ENCODE data around the gene SIX6. TPM values are rescaled to one million over a fixed set of nuclear protein-coding genes. Genes with fewer than 3 reads are reported as not detected.

Gene SIX6
- total and polyA plus RNA-seq, 4 donors: not detected

GRCh38 chr14:60510254-60510950, 1.5 kb downstream of the SIX6 start:
- intact Hi-C loops (cut with DNase I): no loop called here
- 3 to 6% methylated on average over 35 of the region's 35 CpGs for WGBS, 2 donors
- no peaks in the 10 kb centered on the region for H3K36me3 ChIP-seq (ENCODE audit: control insufficient read depth in 1 of 2, insufficient read depth in 2 of 2, low read length in 1 of 2)
- peaks cover 0 to 1% of the 10 kb centered on the region in 2 donors for H3K27me3 ChIP-seq (ENCODE audit: control insufficient read depth in 1 of 2, insufficient read depth in 2 of 2, low read length in 1 of 2)
- no peak overlapping the region for H3K4me3 ChIP-seq (ENCODE audit: low read length in 2 of 2)
- no peaks in the 10 kb centered on the region for H3K4me1 ChIP-seq (ENCODE audit: control insufficient read depth in 1 of 2, insufficient read depth in 2 of 2, low read length in 2 of 2)
- H3K9me3 ChIP-seq (ENCODE audit: control insufficient read depth, low read length): peaks cover 1% of the 10 kb centered on the region
- H3K27ac ChIP-seq (ENCODE audit: low read depth in 1 of 2, low read length in 2 of 2): no peak overlapping the region
- DNase-seq (no peak), ATAC-seq (ENCODE audit: low FRiP score) (no peak)

GRCh38 chr14:60510951-60511599, 2.1 kb downstream of the SIX6 start:
- ATAC-seq (ENCODE audit: low FRiP score) (no peak), DNase-seq (no peak)
- H3K36me3 ChIP-seq (ENCODE audit: control insufficient read depth in 1 of 2, insufficient read depth in 2 of 2, low read length in 1 of 2): no peaks in the 10 kb centered on the region
- intact Hi-C loops (cut with DNase I): no loop called here
- peaks cover 0 to 1% of the 10 kb centered on the region in 2 donors for H3K27me3 ChIP-seq (ENCODE audit: control insufficient read depth in 1 of 2, insufficient read depth in 2 of 2, low read length in 1 of 2)
- 3 to 5% methylated on average over 39 to 49 of the region's 49 CpGs for WGBS, 2 donors
- no peak overlapping the region for H3K27ac ChIP-seq (ENCODE audit: low read depth in 1 of 2, low read length in 2 of 2)
- H3K4me3 ChIP-seq (ENCODE audit: low read length in 2 of 2): no peak overlapping the region
- H3K4me1 ChIP-seq (ENCODE audit: control insufficient read depth in 1 of 2, insufficient read depth in 2 of 2, low read length in 2 of 2): no peaks in the 10 kb centered on the region
- peaks cover 1% of the 10 kb centered on the region for H3K9me3 ChIP-seq (ENCODE audit: control insufficient read depth, low read length)

GRCh38 chr14:60512126-60512525, 3.2 kb downstream of the SIX6 start:
- DNase-seq: no peak
- WGBS, 2 donors: 14 to 22% methylated on average over 2 of the region's 2 CpGs
- no peaks in the 10 kb centered on the region for H3K27me3 ChIP-seq (ENCODE audit: control insufficient read depth in 1 of 2, insufficient read depth in 2 of 2, low read length in 1 of 2)

GRCh38 chr14:60512973-60513571, 4.1 kb downstream of the SIX6 start:
- intact Hi-C loops (cut with DNase I): no loop called here

More at GRCh38 chr14:60512126-60512525, 3.2 kb downstream of the SIX6 start:
- Histone ChIP-seq H3K36me3 (ENCODE audit: control insufficient read depth in 1 of 2, insufficient read depth in 2 of 2, low read length in 1 of 2) (no peaks in the 10 kb centered on the region), H3K4me3 (ENCODE audit: low read length in 2 of 2) (no peak overlapping the region), H3K9me3 (ENCODE audit: control insufficient read depth, low read length) (peaks cover 1% of the 10 kb centered on the region), H3K4me1 (ENCODE audit: control insufficient read depth in 1 of 2, insufficient read depth in 2 of 2, low read length in 2 of 2) (no peaks in the 10 kb centered on the region), H3K27ac (ENCODE audit: low read depth in 1 of 2, low read length in 2 of 2) (no peak overlapping the region)
- intact Hi-C loops (cut with DNase I): no loop called here
- no peak for ATAC-seq (ENCODE audit: low FRiP score)

GRCh38 chr14:60514378-60514740, 5.4 kb downstream of the SIX6 start:
- ATAC-seq (ENCODE audit: low FRiP score) (no peak), DNase-seq (no peak)
- no peaks in the 10 kb centered on the region for H3K36me3 ChIP-seq (ENCODE audit: control insufficient read depth in 1 of 2, insufficient read depth in 2 of 2, low read length in 1 of 2)
- H3K4me1 ChIP-seq (ENCODE audit: control insufficient read depth in 1 of 2, insufficient read depth in 2 of 2, low read length in 2 of 2): no peaks in the 10 kb centered on the region
- H3K27ac ChIP-seq (ENCODE audit: low read depth in 1 of 2, low read length in 2 of 2): no peak overlapping the region
- H3K9me3 ChIP-seq (ENCODE audit: control insufficient read depth, low read length): peaks cover 1% of the 10 kb centered on the region
- peak overlapping the region in 1 of 2 donors; percentile 32 for H3K4me3 ChIP-seq (ENCODE audit: low read length in 2 of 2)
- intact Hi-C loops (cut with DNase I): no loop called here
- WGBS, 2 donors: 6 to 8% methylated on average over 10 of the region's 10 CpGs
- H3K27me3 ChIP-seq (ENCODE audit: control insufficient read depth in 1 of 2, insufficient read depth in 2 of 2, low read length in 1 of 2): no peaks in the 10 kb centered on the region

More at GRCh38 chr14:60512973-60513571, 4.1 kb downstream of the SIX6 start:
- Histone ChIP-seq H3K4me3 (ENCODE audit: low read length in 2 of 2) (no peak overlapping the region), H3K36me3 (ENCODE audit: control insufficient read depth in 1 of 2, insufficient read depth in 2 of 2, low read length in 1 of 2) (no peaks in the 10 kb centered on the region), H3K27ac (ENCODE audit: low read depth in 1 of 2, low read length in 2 of 2) (no peak overlapping the region), H3K4me1 (ENCODE audit: control insufficient read depth in 1 of 2, insufficient read depth in 2 of 2, low read length in 2 of 2) (no peaks in the 10 kb centered on the region), H3K27me3 (ENCODE audit: control insufficient read depth in 1 of 2, insufficient read depth in 2 of 2, low read length in 1 of 2) (no peaks in the 10 kb centered on the region), H3K9me3 (ENCODE audit: control insufficient read depth, low read length) (peaks cover 1% of the 10 kb centered on the region)
- DNase-seq: no peak
- ATAC-seq (ENCODE audit: low FRiP score): no peak
- 5 to 11% methylated on average over 7 of the region's 7 CpGs for WGBS, 2 donors

- no peaks in the 10 kb centered on the region for H3K27me3 ChIP-seq (ENCODE audit: control insufficient read depth in 1 of 2, insufficient read depth in 2 of 2, low read length in 1 of 2)
- no peaks in the 10 kb centered on the region for H3K4me1 ChIP-seq (ENCODE audit: control insufficient read depth in 1 of 2, insufficient read depth in 2 of 2, low read length in 2 of 2)
- peaks cover 1% of the 10 kb centered on the region for H3K9me3 ChIP-seq (ENCODE audit: control insufficient read depth, low read length)
- intact Hi-C loops (cut with DNase I): no loop called here
- H3K36me3 ChIP-seq (ENCODE audit: control insufficient read depth in 1 of 2, insufficient read depth in 2 of 2, low read length in 1 of 2): no peaks in the 10 kb centered on the region
- DNase-seq (peak in 1 of 2 donors; percentile 79), ATAC-seq (ENCODE audit: low FRiP score) (peak; percentile 67)
- WGBS, 2 donors: 2 to 3% methylated on average over 41 to 79 of the region's 79 CpGs
- H3K27ac ChIP-seq (ENCODE audit: low read depth in 1 of 2, low read length in 2 of 2): no peak overlapping the region
- peak overlapping the region in 1 of 2 donors; percentile 32 for H3K4me3 ChIP-seq (ENCODE audit: low read length in 2 of 2)
Observed at GRCh38 chr14:60514741-60515491, 6.0 kb downstream of the SIX6 start.

- 6 to 7% methylated on average over 61 to 66 of the region's 66 CpGs for WGBS, 2 donors
- Histone ChIP-seq H3K36me3 (ENCODE audit: control insufficient read depth in 1 of 2, insufficient read depth in 2 of 2, low read length in 1 of 2) (no peaks in the 10 kb centered on the region), H3K27me3 (ENCODE audit: control insufficient read depth in 1 of 2, insufficient read depth in 2 of 2, low read length in 1 of 2) (no peaks in the 10 kb centered on the region), H3K27ac (ENCODE audit: low read depth in 1 of 2, low read length in 2 of 2) (no peak overlapping the region), H3K4me3 (ENCODE audit: low read length in 2 of 2) (no peak overlapping the region), H3K4me1 (ENCODE audit: control insufficient read depth in 1 of 2, insufficient read depth in 2 of 2, low read length in 2 of 2) (no peaks in the 10 kb centered on the region), H3K9me3 (ENCODE audit: control insufficient read depth, low read length) (peaks cover 1% of the 10 kb centered on the region)
- peak in 1 of 2 donors; percentile 68 for DNase-seq
- intact Hi-C loops (cut with DNase I): no loop called here
- peak; percentile 27 for ATAC-seq (ENCODE audit: low FRiP score)
Observed at GRCh38 chr14:60515511-60516289, 6.8 kb downstream of the SIX6 start.

- Histone ChIP-seq H3K36me3 (ENCODE audit: control insufficient read depth in 1 of 2, insufficient read depth in 2 of 2, low read length in 1 of 2) (no peaks in the 10 kb centered on the region), H3K4me1 (ENCODE audit: control insufficient read depth in 1 of 2, insufficient read depth in 2 of 2, low read length in 2 of 2) (no peaks in the 10 kb centered on the region), H3K4me3 (ENCODE audit: low read length in 2 of 2) (no peak overlapping the region), H3K27ac (ENCODE audit: low read depth in 1 of 2, low read length in 2 of 2) (no peak overlapping the region), H3K9me3 (ENCODE audit: control insufficient read depth, low read length) (peaks cover 1% of the 10 kb centered on the region), H3K27me3 (ENCODE audit: control insufficient read depth in 1 of 2, insufficient read depth in 2 of 2, low read length in 1 of 2) (no peaks in the 10 kb centered on the region)
- WGBS, 2 donors: 50 to 52% methylated on average over 3 of the region's 3 CpGs
- intact Hi-C loops (cut with DNase I): no loop called here
- no peak for DNase-seq
- no peak for ATAC-seq (ENCODE audit: low FRiP score)
Observed at GRCh38 chr14:60532442-60532841, 23.5 kb downstream of the SIX6 start.

Measured in aorta (tissue), 5 donors.